HG03108 (cell line): ENCODE data around the gene CKS1B.
"Not testable (repeated sequence)": the region's sequence is repeated elsewhere in the genome, so short reads cannot be mapped to it uniquely, and the experiment has no call there.

Source experiments
- ATAC-seq: cut with Tn5 transposase; IDR thresholded peaks from one replicate; pipeline ENCODE4 v1.9.1; 2021; ENCODE audit warnings: moderate library complexity; ENCODE audit not compliant: unreplicated experiment

The CKS1B gene

DNA sequence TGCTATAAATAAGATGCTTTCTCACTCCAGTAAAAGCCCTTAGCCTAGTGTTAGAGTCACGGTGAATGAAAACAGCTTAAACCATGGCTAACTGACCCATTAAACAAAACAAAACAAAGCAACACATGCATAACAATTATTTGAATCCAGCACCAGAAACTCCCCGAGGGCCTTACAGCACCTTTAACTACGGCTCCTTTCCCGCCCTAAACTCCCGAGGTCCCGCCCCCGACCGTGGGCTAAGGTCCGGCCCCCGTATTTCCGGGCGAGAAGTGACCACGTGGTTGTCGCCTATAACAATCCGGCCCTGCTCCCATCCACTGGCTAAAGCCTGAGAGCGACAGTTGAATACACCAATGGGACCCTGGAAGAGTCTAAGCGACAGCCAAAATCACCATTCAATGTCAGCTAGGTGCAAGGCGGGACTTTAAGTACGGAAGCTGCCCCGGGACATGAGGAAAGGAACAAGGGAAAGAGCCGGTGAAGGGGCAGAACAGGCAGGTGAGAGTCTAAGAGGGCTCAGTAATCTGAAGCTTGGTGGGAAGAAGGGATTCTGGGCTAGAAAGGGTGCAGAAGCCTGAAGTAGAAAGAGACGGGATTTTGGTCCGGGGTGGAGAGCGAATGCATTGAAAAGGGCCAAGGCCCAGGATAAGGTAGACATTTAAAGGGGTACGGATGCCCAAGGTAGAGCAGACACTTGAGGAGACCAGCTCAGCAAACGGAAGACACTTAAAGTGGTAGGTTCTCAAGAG lies 8.6 kb downstream of the CKS1B start, which contains the start of gene FLAD1:
TSS of gene FLAD1 (plus strand) at position 448 of the 752 bp plus-strand sequence. CDS start 351 bp downstream, outside the sequence.
- ATAC-seq: peak; percentile 97

DNA sequence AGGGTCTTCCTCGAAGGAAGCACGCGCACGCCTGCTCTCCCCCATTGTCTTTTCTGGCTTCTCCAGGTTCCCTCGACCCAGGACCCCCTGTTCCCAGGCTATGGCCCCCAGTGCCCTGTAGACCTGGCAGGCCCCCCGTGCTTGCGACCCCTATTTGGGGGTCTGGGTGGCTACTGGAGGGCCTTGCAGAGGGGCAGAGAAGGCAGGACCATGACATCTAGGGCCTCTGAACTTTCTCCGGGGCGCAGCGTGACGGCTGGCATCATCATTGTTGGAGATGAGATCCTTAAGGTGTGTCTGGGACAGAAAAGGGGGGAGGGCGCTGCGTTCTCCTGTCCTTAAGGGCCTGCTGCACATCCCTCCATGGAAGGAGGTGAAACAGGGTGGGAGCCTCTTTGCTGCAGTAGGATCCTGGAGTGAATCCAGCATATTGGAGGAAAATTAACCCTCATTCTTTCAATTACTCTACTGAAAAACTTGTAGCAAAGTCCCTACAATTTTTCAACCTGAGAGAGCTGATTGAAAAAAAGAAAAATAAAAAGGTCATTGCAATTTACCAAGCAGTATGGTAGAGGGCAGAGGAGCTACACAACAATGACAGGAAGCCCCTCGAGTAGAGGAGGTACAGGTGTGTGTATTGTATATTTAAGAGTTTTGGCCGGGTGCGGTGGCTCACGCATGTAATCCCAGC lies 9.4 kb downstream of the CKS1B start:
- ATAC-seq: no peak

DNA sequence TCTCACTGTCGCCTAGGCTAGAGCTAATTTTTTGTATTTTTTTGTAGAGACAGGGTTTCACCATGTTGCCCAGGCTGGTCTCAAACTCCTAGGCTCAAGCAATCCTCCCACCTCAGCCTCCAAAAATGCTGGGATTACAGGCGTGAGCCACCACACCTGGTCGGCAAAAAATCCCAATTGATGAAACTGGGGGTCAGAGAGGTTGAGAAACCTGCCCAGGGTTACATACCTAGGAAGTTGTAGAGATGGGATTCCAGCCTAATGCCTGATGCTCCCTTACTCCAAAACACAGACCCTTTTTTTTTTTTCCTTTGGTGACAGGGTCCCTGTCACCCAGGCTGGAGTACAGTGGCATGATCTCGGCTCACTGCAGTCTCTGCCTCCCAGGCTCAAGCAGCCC lies 12.3 kb downstream of the CKS1B start:
- ATAC-seq: not testable (repeated sequence)

- no peak for ATAC-seq
Measured at GRCh38 chr1:154987326-154987725, 12.8 kb downstream of the CKS1B start.

DNA sequence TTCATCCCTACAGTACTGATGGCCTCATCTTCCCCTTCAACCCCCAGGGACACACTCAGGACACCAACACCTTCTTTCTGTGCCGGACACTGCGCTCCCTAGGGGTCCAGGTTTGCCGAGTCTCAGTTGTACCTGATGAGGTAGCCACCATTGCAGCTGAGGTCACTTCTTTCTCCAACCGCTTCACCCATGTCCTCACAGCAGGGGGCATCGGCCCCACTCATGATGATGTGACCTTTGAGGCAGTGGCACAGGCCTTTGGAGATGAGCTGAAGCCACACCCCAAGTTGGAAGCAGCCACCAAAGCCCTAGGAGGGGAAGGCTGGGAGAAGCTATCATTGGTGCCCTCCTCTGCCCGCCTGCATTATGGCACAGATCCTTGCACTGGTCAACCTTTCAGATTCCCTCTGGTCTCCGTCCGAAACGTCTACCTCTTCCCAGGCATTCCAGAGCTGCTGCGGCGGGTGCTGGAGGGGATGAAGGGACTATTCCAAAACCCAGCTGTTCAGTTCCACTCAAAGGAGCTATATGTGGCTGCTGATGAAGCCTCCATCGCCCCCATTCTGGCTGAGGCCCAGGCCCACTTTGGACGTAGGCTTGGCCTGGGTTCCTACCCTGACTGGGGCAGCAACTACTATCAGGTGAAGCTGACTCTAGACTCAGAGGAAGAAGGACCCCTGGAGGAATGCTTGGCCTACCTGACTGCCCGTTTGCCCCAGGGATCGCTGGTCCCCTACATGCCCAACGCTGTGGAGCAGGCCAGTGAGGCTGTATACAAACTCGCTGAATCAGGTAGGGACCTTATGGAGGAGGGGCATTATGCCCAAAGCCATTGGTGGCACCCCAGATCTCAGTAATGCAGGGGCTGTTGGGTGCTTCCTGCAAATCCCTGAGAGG lies 13.8 kb downstream of the CKS1B start:
- no peak for ATAC-seq

DNA sequence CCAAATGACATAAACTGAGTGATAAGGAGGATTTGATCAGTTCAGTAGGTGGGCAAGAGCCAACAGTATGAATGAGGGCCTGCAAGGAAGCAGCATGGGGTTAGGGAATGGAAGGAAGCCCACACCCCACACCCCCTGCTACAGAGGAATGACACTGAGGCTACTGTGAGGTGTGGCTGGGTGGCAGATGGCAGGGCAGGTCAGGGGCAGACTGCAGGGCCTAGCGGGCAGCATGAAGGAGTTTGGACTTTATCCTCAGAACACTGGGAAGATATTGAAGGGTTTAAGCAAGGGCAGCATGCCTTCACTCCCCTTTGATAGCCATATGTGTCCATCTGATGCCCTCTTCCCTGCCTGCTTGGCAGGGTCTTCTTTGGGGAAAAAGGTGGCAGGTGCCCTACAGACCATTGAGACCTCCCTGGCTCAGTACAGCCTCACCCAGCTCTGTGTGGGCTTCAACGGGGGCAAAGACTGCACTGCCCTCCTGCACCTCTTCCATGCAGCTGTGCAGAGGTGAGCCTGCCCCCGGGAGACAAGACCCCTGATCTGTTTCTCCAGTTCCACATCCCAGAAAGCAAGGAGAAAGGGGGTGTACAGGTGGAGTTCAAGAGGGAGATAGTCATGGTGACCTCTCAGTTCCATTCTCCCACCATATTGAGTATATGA lies 14.8 kb downstream of the CKS1B start:
- ATAC-seq: no peak

DNA sequence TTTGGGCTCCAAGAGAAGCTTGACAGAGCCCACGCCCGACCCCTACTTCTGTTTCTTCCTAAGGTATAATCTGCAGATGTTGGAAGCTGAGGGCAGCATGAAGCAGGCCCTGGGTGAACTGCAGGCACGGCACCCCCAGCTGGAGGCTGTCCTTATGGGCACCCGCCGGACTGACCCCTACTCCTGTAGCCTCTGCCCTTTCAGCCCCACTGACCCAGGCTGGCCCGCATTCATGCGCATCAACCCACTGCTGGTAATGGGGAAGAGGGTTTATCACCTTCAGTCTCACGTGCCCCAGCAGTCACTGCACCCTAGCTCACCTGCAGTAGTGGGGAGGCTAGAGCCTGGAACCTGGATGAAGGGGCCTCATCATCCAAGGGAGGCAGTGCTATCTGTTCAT lies 15.8 kb downstream of the CKS1B start:
- no peak for ATAC-seq

- ATAC-seq: no peak
Measured at GRCh38 chr1:154992721-154993571, 18.5 kb downstream of the CKS1B start.

DNA sequence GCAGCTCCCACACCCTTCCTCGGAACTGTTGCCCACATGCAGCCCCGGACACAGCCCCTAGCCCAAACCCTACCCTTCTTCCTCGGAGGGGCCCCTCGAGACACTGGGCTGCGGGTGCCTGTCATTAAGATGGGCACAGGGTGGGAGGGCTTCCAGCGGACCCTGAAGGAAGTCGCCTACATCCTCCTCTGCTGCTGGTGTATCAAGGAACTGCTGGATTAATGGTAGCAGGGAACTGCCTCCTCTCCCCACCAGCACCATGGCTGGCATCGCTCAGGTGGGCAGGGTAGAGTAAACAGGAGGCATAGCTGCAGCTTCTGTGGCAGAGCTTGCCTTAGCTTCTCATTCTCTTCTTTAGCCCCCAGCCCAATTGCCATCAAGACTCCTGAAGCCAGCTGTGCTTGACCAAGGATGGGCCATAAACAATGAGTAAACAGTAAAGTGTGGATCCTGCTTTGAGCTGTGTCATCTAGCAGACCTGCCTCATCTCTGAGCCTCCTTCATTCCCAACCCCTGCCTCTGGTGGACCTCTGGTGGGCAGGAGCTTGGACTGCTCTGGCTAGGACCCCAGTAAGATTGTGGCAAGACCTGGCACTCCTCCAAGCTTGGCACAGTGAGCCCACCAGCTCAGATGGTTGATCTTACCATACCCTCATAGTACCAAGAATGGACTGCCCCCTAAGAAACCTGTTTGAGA lies 19.2 kb downstream of the CKS1B start, which contains the start of gene LENEP:
TSS of gene LENEP (plus strand) at position 15 of the 697 bp plus-strand sequence. CDS start at position 37, 22 bp downstream.
- no peak for ATAC-seq

- no peak for ATAC-seq
Measured at GRCh38 chr1:154994269-154994587, 19.7 kb downstream of the CKS1B start.

DNA sequence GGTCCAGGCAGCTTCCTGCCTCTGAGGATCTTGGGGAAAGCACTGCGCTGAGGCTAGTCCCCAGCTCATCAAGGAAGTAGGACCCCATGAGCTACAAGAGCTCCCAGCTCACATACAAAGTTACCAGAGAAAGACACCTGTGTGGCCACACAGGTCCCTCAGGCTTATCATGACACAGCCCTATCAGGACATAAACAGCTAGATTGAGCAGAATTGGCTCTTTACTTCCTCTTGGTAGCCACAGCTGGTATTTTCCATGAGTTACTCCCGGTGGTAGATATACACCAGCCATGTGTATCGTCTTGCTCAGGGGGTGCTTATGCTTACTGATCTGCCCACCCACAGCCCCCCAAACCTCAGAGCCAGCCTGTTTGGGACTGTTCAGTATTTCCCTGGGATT lies 20.1 kb downstream of the CKS1B start:
- ATAC-seq: no peak

- ATAC-seq: not testable (repeated sequence)
Measured at GRCh38 chr1:154995301-154995983, 21.0 kb downstream of the CKS1B start.

DNA sequence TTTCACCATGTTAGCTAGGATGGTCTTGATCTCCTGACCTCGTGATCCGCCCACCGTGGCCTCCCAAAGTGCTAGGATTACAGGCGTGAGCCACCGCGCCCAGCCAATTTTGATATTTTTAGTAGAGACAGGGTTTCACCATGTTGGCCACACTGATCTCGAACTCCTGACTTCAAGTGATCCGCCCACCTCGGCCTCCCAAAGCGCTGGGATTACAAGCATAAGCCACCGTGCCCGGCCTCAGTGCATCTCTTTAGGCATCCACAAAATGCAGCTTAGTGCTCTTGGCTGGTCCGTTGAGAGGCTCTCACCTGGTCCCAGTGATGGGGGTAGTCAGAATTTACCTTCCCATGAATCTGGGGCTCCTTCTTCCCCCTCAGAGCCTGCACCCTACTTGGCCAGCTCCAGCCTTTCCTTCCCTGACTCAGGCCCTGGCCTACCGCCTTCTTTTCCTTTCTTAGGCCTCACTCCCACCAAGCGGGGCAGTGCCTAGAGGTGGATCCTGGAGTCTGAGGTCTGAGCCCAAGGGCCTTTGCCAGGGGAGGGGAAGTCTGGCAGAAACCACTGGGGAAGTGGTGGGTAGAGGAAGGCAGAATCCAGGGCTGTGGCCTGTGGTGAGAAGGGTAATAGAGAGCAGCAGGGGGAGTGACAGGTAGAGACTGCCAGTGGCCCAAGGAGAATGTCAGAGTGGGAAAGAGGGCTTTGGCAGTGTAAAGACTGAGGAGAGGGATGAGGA lies 22.7 kb downstream of the CKS1B start:
- ATAC-seq: no peak

DNA sequence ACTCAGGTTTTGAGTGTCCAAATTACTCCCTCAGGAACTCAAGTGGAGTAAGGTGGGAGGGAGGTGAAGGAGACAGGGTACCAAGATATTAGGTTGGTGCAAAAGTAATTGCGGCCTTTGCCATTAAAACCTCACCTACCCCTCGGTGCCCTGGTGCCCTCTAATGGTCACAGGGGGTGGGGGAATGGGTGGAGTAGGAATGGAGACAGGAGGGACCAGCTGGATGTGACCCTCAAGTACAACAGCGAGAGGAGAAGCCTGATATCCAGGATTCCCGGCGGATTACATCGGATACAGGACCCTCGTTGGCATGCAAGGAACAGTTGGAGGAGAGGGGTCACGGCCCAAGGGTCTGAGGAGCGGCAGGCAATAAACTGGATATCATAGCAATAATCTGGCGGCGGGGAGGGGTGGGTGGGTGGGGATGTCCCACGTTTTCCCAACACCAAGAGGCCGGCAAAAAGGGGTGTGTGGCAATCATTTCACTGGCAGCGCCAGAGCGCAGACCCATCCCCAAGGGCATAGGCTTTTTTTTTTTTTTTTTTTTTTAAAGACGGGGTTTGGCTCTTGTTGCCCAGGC lies 23.8 kb downstream of the CKS1B start:
- ATAC-seq: no peak

DNA sequence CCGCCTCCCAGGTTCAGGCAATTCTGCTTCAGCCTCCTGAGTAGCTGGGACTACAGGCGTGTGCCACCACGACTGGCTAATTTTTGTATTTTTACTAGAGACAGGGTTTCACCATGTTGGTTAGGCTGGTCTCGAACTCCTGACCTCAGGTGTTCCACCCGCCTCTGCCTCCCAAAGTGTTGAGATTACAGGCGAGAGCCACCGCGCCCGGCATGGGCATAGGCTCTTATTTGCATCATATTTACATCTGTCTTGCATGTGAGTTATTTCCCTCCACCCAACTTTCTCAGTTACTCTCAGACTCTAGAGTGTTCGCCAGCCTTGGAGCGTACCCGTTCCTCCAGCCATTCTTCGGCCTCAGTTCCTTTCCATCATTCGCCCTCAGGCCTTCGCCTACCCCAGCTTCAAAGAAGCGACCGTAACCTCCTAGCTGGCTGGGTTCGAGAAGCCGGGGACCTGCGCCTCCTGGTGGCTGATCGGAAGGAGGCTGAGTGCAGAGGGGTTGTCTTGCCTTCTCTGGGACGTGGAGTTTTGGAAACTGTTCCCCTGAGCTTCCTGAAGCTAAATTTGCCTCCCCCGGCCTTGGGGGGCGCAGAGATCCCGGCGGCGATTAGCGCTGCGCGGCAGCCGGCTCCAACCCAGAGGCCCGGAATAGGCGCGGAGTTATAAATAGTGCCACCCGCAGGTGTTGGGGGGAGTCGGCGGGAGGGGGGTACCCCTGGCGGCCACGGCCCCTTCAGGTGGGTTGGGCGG lies 24.5 kb downstream of the CKS1B start:
- no peak for ATAC-seq

- no peak for ATAC-seq
Measured at GRCh38 chr1:154999571-155000410, 25.3 kb downstream of the CKS1B start.
